CD14-positive monocyte (primary cell): ENCODE data around the gene KCTD5. TPM values are rescaled to one million over a fixed set of nuclear protein-coding genes. Genes with fewer than 3 reads are reported as not detected.

Experiments
- DNase-seq, 3 donors: peaks; one replicate each; pipeline ENCODE4 v3.0.0-alpha.2; 2011 to 2022
- H2AFZ ChIP-seq: 2 replicates; pipeline ENCODE4 v1.6.0; 2012; ENCODE audit warnings: mild to moderate bottlenecking, low read depth, low read length, inconsistent platforms; ENCODE audit not compliant: insufficient read depth, poor library complexity, severe bottlenecking
- H3K27ac ChIP-seq, 2 donors: 1 replicate in 1 of 2; 2 replicates in 1 of 2; pipeline ENCODE4 v1.5.1; 2012 to 2013; ENCODE audit warnings: low read length in 2 of 2, control low read depth in 1 of 2, inconsistent platforms in 1 of 2, low read depth in 1 of 2, mild to moderate bottlenecking in 1 of 2
- H3K27me3 ChIP-seq, 2 donors: one replicate each; pipeline versions ENCODE4 v1.6.0 to v1.6.1; 2011 to 2013; ENCODE audit warnings: low read length in 2 of 2; ENCODE audit not compliant: control insufficient read depth in 2 of 2, insufficient read depth in 2 of 2
- H3K36me3 ChIP-seq, 2 donors: replicated peaks in 1 of 2; 1 replicate in 1 of 2; 2 replicates in 1 of 2; pipeline versions ENCODE4 v1.5.1 to v1.6.1; 2012 to 2013; ENCODE audit warnings: low read length in 2 of 2, control low read depth in 1 of 2, inconsistent platforms in 1 of 2, mild to moderate bottlenecking in 1 of 2; ENCODE audit not compliant: insufficient read depth in 2 of 2, control insufficient read depth in 1 of 2
- H3K4me1 ChIP-seq, 2 donors: 1 replicate in 1 of 2; 2 replicates in 1 of 2; pipeline versions ENCODE4 v1.5.1 to v1.6.1; 2012 to 2013; ENCODE audit warnings: low read length in 2 of 2, control low read depth in 1 of 2, inconsistent platforms in 1 of 2, mild to moderate bottlenecking in 1 of 2, moderate library complexity in 1 of 2; ENCODE audit not compliant: insufficient read depth in 2 of 2, control insufficient read depth in 1 of 2
- H3K4me2 ChIP-seq: replicated peaks from 2 replicates; pipeline ENCODE3; 2012; ENCODE audit warnings: low read length, moderate library complexity, mild to moderate bottlenecking; ENCODE audit not compliant: poor library complexity, severe bottlenecking; ENCODE audit errors: extremely low read depth
- H3K4me3 ChIP-seq, 3 experiments: fragments of 200-600 bp in 1 of 3; sonication (generic) in 1 of 3; replicated peaks in 1 of 3; 1 replicate in 2 of 3; 2 replicates in 1 of 3; pipeline ENCODE4 v1.5.1; 2011 to 2013; ENCODE audit warnings: low read length in 3 of 3, mild to moderate bottlenecking in 3 of 3, control low read depth in 2 of 3, low read depth in 2 of 3, inconsistent platforms in 1 of 3, moderate library complexity in 1 of 3
- H3K79me2 ChIP-seq: 2 replicates; pipeline ENCODE4 v1.6.0; 2012; ENCODE audit warnings: mild to moderate bottlenecking, control low read depth, inconsistent platforms, low read length, moderate library complexity; ENCODE audit not compliant: insufficient read depth
- H3K9ac ChIP-seq: 2 replicates; pipeline ENCODE4 v1.6.0; 2017; ENCODE audit warnings: low read length, mild to moderate bottlenecking; ENCODE audit not compliant: insufficient read depth, poor library complexity, severe bottlenecking
- H3K9me3 ChIP-seq, 2 donors: replicated peaks in 1 of 2; 1 replicate in 1 of 2; 2 replicates in 1 of 2; pipeline versions ENCODE4 v1.5.1 to v1.6.1; 2012 to 2013; ENCODE audit warnings: low read length in 2 of 2, control low read depth in 1 of 2; ENCODE audit not compliant: control insufficient read depth in 1 of 2, insufficient read depth in 1 of 2
- H4K20me1 ChIP-seq: 2 replicates; pipeline ENCODE4 v1.6.0; 2012; ENCODE audit warnings: mild to moderate bottlenecking, low read length, control low read depth, moderate library complexity; ENCODE audit not compliant: insufficient read depth
- H3K27ac Mint-ChIP-seq, 7 donors: one replicate each; pipeline ENCODE4 v1.8.0; 2020; ENCODE audit warnings: mild to moderate bottlenecking in 7 of 7, mixed read lengths in 7 of 7, moderate library complexity in 6 of 7, inconsistent platforms in 2 of 7
- H3K27me3 Mint-ChIP-seq, 3 donors: one replicate each; pipeline ENCODE4 v1.8.0; 2021 to 2022; ENCODE audit warnings: low read depth in 3 of 3, mild to moderate bottlenecking in 3 of 3, mixed read lengths in 3 of 3, moderate library complexity in 3 of 3, inconsistent platforms in 1 of 3
- H3K36me3 Mint-ChIP-seq, 2 donors: one replicate each; pipeline ENCODE4 v1.8.0; 2020; ENCODE audit warnings: mixed read lengths in 2 of 2, inconsistent platforms in 1 of 2, mild to moderate bottlenecking in 1 of 2
- H3K4me1 Mint-ChIP-seq: one replicate; pipeline ENCODE4 v1.8.0; 2020; ENCODE audit warnings: mild to moderate bottlenecking, mixed read lengths
- H3K4me3 Mint-ChIP-seq, 2 donors: one replicate each; pipeline ENCODE4 v1.8.0; 2020; ENCODE audit warnings: mild to moderate bottlenecking in 2 of 2, mixed read lengths in 2 of 2, moderate library complexity in 1 of 2
- H3K9me3 Mint-ChIP-seq, 7 donors: one replicate each; pipeline ENCODE4 v1.8.0; 2020 to 2022; ENCODE audit warnings: mixed read lengths in 7 of 7, mild to moderate bottlenecking in 6 of 7, moderate library complexity in 6 of 7, inconsistent platforms in 2 of 7
- CTCF ChIP-seq: fragments of 200-600 bp; IDR thresholded peaks from one replicate; pipeline ENCODE4 v1.8.0; 2022; ENCODE audit warnings: antibody characterized with exemption, mild to moderate bottlenecking
- WGBS: methylation state at CpG from one replicate; pipeline ENCODE4 v1.1.5; 2013; ENCODE audit warnings: missing lambda C conversion rate; ENCODE audit not compliant: insufficient coverage; 5-methylcytosine and 5-hydroxymethylcytosine counted together
- intact Hi-C, 2 donors: fragments of 100-400 bp; cut with micrococcal nuclease; formaldehyde crosslinking; loops; one replicate each; pipeline versions ENCODE4 v1.15.0 to v1.15.1; 2023
- polyA plus RNA-seq, 3 donors: library from polyadenylated mRNA; depleted of rRNA in 1 of 3; unstranded in 2 of 3; stranded (reverse) in 1 of 3; fragments of 300-500 nt in 2 of 3; fragments of >200 nt in 1 of 3; fragmentation: Illumina TruSeq in 2 of 3; gene quantifications; 1 replicate in 2 of 3; 2 replicates in 1 of 3; pipeline ENCODE4 v1.2.3, GENCODE V29; 2012 to 2021

The KCTD5 gene
- polyA plus RNA-seq, 3 donors, result 16.0 to 23.1 (median 21.0) TPM

- H3K27ac ChIP-seq, result no peak overlapping the region
- H3K79me2 ChIP-seq, result peaks cover 27% of the 10 kb centered on the region
- H3K4me1 ChIP-seq, result peaks cover 19 to 21% of the 10 kb centered on the region in 2 donors
- no peak overlapping the region for H3K9ac ChIP-seq
- no peak overlapping the region for H3K27ac Mint-ChIP-seq
- peaks cover 19% of the 10 kb centered on the region for H3K4me1 Mint-ChIP-seq
- H3K4me3 Mint-ChIP-seq, result no peak overlapping the region
- 100% methylated on average over 5 of the region's 5 CpGs for WGBS
- H3K4me3 ChIP-seq, result no peak overlapping the region
- H3K27me3 Mint-ChIP-seq, result peaks cover 0 to 4% (median 1%) of the 10 kb centered on the region in 3 donors
- peaks cover 0 to 4% (median 0%) of the 10 kb centered on the region in 7 donors for H3K9me3 Mint-ChIP-seq
- peaks cover 0 to 4% of the 10 kb centered on the region in 2 donors for H3K9me3 ChIP-seq
- no peak for TF ChIP-seq CTCF
- no peaks in the 10 kb centered on the region for H3K27me3 ChIP-seq
- no peak overlapping the region for H2AFZ ChIP-seq
- H3K36me3 ChIP-seq, result no peaks in the 10 kb centered on the region
- intact Hi-C loops, result no loop called here
- H4K20me1 ChIP-seq, result peaks cover 17% of the 10 kb centered on the region
- DNase-seq, result no peak
- no peak overlapping the region for H3K4me2 ChIP-seq
- H3K36me3 Mint-ChIP-seq, result peaks cover 4 to 17% of the 10 kb centered on the region in 2 donors
Observed at GRCh38 chr16:2749476-2749875, 67.2 kb downstream of the KCTD5 start.

GRCh38 chr16:2749936-2750335 lies 67.6 kb downstream of the KCTD5 start:
- no peak overlapping the region for H2AFZ ChIP-seq
- TF ChIP-seq CTCF, result no peak
- H3K27ac Mint-ChIP-seq, result peak overlapping the region in 1 of 7 donors; percentile 7
- H3K27me3 Mint-ChIP-seq, result peaks cover 0 to 3% (median 1%) of the 10 kb centered on the region in 3 donors
- H3K36me3 Mint-ChIP-seq, result peaks cover 4 to 20% of the 10 kb centered on the region in 2 donors
- no peak overlapping the region for H3K4me3 Mint-ChIP-seq
- H3K4me3 ChIP-seq, result no peak overlapping the region
- H3K4me2 ChIP-seq, result no peak overlapping the region
- H3K36me3 ChIP-seq, result no peaks in the 10 kb centered on the region
- no peak overlapping the region for H3K27ac ChIP-seq
- H4K20me1 ChIP-seq, result peaks cover 21% of the 10 kb centered on the region
- no peak for DNase-seq
- 100% methylated on average over 5 of the region's 6 CpGs for WGBS
- peaks cover 0 to 4% of the 10 kb centered on the region in 2 donors for H3K9me3 ChIP-seq
- no peak overlapping the region for H3K9ac ChIP-seq
- peaks cover 0 to 4% (median 0%) of the 10 kb centered on the region in 7 donors for H3K9me3 Mint-ChIP-seq
- H3K79me2 ChIP-seq, result peaks cover 31% of the 10 kb centered on the region
- intact Hi-C loops, result no loop called here
- peaks cover 24% of the 10 kb centered on the region for H3K4me1 Mint-ChIP-seq
- H3K4me1 ChIP-seq, result peaks cover 24 to 26% of the 10 kb centered on the region in 2 donors
- H3K27me3 ChIP-seq, result no peaks in the 10 kb centered on the region
